Activated CD4-positive, CD25-positive, alpha-beta regulatory T cell treated with anti-CD3 and anti-CD28 coated beads, Interleukin-2, amount 50 U/mL, for 72 hours (primary cell): ENCODE measurements around the gene SLC25A44.
A peak's percentile ranks its signal among the peaks of the same experiment; 100 is the strongest.

Source experiments
- DNase-seq: peaks from one replicate; pipeline ENCODE4 v3.0.0; 2021

The SLC25A44 gene

GRCh38 chr1:156193488-156194299 is at the start of gene SLC25A44:
SLC25A44 (plus strand) TSS chr1:156194104; CDS start chr1:156199848, 5,744 bp downstream.
- peak; percentile 95 for DNase-seq

GRCh38 chr1:156144742-156145141 is 49.2 kb upstream of the SLC25A44 start:
- DNase-seq, result no peak

GRCh38 chr1:156145650-156146019 is 48.3 kb upstream of the SLC25A44 start:
- DNase-seq, result no peak

- DNase-seq, result no peak
Observed at GRCh38 chr1:156146020-156146768, 47.7 kb upstream of the SLC25A44 start.

- no peak for DNase-seq
Observed at GRCh38 chr1:156146769-156147405, 47.0 kb upstream of the SLC25A44 start.

- no peak for DNase-seq
Observed at GRCh38 chr1:156148216-156148615, 45.7 kb upstream of the SLC25A44 start.

GRCh38 chr1:156149374-156150332 is 44.3 kb upstream of the SLC25A44 start:
- no peak for DNase-seq

GRCh38 chr1:156150333-156151011 is 43.4 kb upstream of the SLC25A44 start:
- DNase-seq, result no peak

- DNase-seq, result no peak
Observed at GRCh38 chr1:156151093-156151688, 42.7 kb upstream of the SLC25A44 start.

- DNase-seq, result no peak
Observed at GRCh38 chr1:156152628-156153027, 41.3 kb upstream of the SLC25A44 start.

- no peak for DNase-seq
Observed at GRCh38 chr1:156153362-156153761, 40.5 kb upstream of the SLC25A44 start, which contains the start of gene SEMA4A. SEMA4A (plus strand) TSS chr1:156153585; CDS start chr1:156154579, 994 bp downstream.

GRCh38 chr1:156154317-156154749 is 39.6 kb upstream of the SLC25A44 start:
- DNase-seq, result no peak

- no peak for DNase-seq
Observed at GRCh38 chr1:156155756-156156510, 38.0 kb upstream of the SLC25A44 start.

- no peak for DNase-seq
Observed at GRCh38 chr1:156157506-156157905, 36.4 kb upstream of the SLC25A44 start.

GRCh38 chr1:156157966-156158365 is 35.9 kb upstream of the SLC25A44 start:
- no peak for DNase-seq

- no peak for DNase-seq
Observed at GRCh38 chr1:156160000-156160742, 33.7 kb upstream of the SLC25A44 start.

- peak; percentile 55 for DNase-seq
Observed at GRCh38 chr1:156160743-156161171, 33.1 kb upstream of the SLC25A44 start.

GRCh38 chr1:156162430-156163037 is 31.4 kb upstream of the SLC25A44 start:
- DNase-seq, result no peak

- no peak for DNase-seq
Observed at GRCh38 chr1:156163712-156164111, 30.2 kb upstream of the SLC25A44 start.
